GM20000 (cell line): ENCODE measurements around the gene TMEM107.
A peak's percentile ranks its signal among the peaks of the same experiment; 100 is the strongest.

Experiments used
- DNase-seq: peaks from one replicate; pipeline ENCODE4 v3.0.0; 2012; ENCODE audit warnings: low spot score
- CTCF ChIP-seq: IDR thresholded peaks from 2 replicates; pipeline ENCODE4 v1.5.1; 2012; ENCODE audit warnings: mild to moderate bottlenecking, control low read depth; ENCODE audit errors: extremely low read depth, missing control alignments

The TMEM107 gene

GRCh38 chr17:8187517-8188262 is 11.5 kb upstream of the TMEM107 start:
- no peak for TF ChIP-seq CTCF
- peak; percentile 76 for DNase-seq

DNA sequence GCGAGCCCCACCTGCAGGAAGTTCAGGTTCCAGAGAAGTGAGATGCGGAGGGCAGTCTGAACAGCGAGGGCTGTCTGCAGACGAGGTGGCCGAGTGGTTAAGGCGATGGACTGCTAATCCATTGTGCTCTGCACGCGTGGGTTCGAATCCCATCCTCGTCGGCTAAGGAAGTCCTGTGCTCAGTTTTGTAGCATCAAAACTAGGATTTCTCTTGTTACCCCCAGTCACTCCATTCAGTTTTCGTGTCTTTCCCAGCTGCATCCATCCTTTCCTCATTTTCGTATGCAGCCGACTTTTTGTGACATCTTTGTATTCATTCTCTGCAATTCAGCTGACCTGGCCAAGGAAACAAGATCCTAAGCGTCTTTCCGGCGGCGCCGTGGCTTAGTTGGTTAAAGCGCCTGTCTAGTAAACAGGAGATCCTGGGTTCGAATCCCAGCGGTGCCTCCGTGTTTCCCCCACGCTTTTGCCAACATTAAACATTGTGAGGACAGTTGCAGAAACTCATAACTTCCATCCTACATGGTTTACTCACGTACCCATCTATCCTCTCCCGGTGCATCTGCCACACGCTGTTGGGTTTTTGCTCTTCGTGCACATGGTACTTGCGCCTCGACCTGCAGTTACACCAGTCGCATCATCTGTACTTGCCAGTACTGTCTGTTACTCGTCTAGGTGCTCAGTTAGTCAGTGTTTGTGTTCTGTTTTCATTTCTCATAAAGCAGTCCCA is 10.8 kb upstream of the TMEM107 start:
- peak; percentile 74 for DNase-seq
- TF ChIP-seq CTCF = no peak

DNA sequence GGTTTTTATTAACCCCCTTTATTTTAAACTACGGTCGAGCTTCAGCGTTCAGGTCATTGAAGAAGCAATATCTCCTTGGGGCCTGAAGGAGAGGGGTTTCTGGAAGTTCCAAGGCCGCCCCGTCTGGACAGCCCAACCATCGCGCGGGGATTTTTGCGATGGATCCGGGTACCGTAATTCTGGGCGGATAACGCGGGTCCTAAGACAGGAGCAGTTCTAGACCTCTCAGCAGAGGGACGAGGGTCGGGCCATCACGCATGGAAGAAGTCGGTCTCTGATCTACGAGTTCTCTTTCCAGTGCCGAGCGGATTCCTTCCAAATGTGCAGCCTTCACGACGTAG is 10.2 kb upstream of the TMEM107 start:
- DNase-seq = no peak
- no peak for TF ChIP-seq CTCF

GRCh38 chr17:8185582-8186445 is 9.6 kb upstream of the TMEM107 start:
- DNase-seq = peak; percentile 67
- TF ChIP-seq CTCF = no peak

GRCh38 chr17:8176998-8177731 is 985 bp upstream of the TMEM107 start:
- no peak for DNase-seq
- no peak for TF ChIP-seq CTCF

DNA sequence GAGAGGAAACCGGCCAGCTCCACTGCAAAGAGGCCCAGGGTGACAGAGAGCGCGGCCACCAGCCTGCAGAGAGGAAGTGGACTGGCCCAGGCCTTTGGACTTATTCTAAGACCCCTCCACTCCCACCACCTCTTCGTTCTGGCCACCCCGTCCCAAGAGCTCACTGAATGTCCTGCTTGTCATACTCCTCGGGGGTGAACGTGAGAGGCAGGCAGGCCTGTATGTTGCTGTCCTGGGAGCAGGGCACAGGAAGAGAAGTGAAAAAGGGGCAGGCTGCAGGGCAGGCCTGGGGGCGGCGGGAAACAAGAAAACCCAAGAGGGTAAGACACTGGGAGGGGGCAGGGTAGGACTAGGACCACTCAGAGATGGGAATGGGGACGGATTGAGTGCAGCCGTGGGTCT is 384 bp downstream of the TMEM107 start:
- peak; percentile 7 for DNase-seq
- TF ChIP-seq CTCF = no peak
